HUES6 (cell line): Measurements from ENCODE around the gene TUBA4B.
"Not testable (repeated sequence)": the region's sequence is repeated elsewhere in the genome, so short reads cannot be mapped to it uniquely, and the experiment has no call there.

Experiments used
- H3K27ac ChIP-seq: 2 replicates; pipeline ENCODE4 v1.7.0; 2013; ENCODE audit warnings: low read depth, mild to moderate bottlenecking, low read length, inconsistent platforms
- H3K27me3 ChIP-seq: 2 replicates; pipeline ENCODE4 v1.6.1; 2013; ENCODE audit warnings: low read length; ENCODE audit not compliant: control insufficient read depth, insufficient read depth
- H3K36me3 ChIP-seq: 2 replicates; pipeline ENCODE4 v1.6.1; 2013; ENCODE audit warnings: low read length; ENCODE audit not compliant: control insufficient read depth, insufficient read depth
- H3K4me1 ChIP-seq: 2 replicates; pipeline ENCODE4 v1.6.1; 2013; ENCODE audit warnings: low read length; ENCODE audit not compliant: control insufficient read depth, insufficient read depth
- H3K4me3 ChIP-seq: 2 replicates; pipeline ENCODE4 v1.5.1; 2013; ENCODE audit warnings: low read depth, low read length
- H3K9ac ChIP-seq: one replicate; pipeline ENCODE4 v1.6.1; 2013; ENCODE audit warnings: mild to moderate bottlenecking, low read length
- H3K9me3 ChIP-seq: 2 replicates; pipeline ENCODE4 v1.6.1; 2013; ENCODE audit warnings: low read depth, low read length; ENCODE audit not compliant: control insufficient read depth, insufficient read depth

TUBA4B gene

DNA sequence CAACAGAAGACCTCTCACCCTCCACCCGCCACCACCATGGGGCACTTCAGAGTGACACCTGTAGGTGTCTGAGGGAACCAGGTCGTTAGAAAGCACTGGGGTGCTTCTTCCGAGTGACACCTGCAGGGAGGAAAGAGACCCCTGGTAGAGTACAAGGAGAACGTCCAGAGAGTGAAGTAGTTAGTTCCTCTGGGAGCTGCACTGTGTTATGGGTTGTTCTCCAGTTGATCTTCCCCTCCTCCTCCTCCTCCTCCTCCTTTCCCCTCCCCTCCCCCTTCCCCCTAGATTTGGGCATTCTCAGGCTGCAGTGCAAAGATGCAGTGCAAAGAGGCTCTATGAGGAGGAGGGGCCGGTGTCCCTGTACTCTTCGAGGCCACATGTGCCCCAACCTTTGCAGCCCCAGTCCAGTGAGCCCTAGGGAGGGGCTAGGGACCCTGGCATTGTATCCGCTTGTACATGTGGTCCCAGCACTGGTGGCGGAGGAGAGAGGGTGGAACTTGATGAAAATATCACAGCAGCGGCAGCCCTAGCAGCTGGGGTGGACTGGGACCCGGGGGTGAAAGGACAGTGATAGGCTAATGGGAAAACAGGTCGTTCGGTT lies 27.0 kb downstream of the TUBA4B start:
- H3K27ac ChIP-seq: peak overlapping the region; percentile 83; the same call in 1 of the 2 replicates
- H3K27me3 ChIP-seq: no peaks in the 10 kb centered on the region
- H3K9me3 ChIP-seq: no peaks in the 10 kb centered on the region
- peak overlapping the region; percentile 71 for H3K4me3 ChIP-seq
- H3K9ac ChIP-seq: peak overlapping the region; percentile 82
- peaks cover 24% of the 10 kb centered on the region for H3K4me1 ChIP-seq
- H3K36me3 ChIP-seq: peaks cover 24% of the 10 kb centered on the region

DNA sequence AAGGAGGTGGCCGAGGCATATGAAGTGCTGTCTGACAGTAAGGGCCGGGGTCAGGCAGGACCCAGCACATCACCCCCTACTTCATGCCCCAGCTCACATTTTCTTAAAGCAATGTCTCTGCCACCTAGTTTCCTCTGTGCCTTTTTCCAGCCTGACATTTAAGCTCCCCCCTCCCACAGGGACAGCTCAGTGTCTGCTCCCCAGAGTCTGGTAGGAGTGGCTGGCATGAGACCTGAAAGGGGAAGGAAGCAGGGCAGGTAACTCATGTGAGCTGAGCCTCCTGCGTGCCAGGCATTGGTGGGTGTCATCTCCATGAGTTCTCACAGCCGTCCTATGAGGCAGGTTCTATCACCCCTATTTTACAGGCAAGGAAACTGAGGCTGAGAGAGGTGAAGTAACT lies 27.6 kb downstream of the TUBA4B start:
- peaks cover 25% of the 10 kb centered on the region for H3K4me1 ChIP-seq
- no peak overlapping the region for H3K9ac ChIP-seq
- H3K27me3 ChIP-seq: no peaks in the 10 kb centered on the region
- H3K9me3 ChIP-seq: no peaks in the 10 kb centered on the region
- H3K4me3 ChIP-seq: no peak overlapping the region
- H3K27ac ChIP-seq: no peak overlapping the region
- peaks cover 24% of the 10 kb centered on the region for H3K36me3 ChIP-seq

GRCh38 chr2:219281588-219281987 lies 28.5 kb downstream of the TUBA4B start:
- no peak overlapping the region for H3K27ac ChIP-seq
- no peaks in the 10 kb centered on the region for H3K27me3 ChIP-seq
- H3K4me1 ChIP-seq: peaks cover 31% of the 10 kb centered on the region
- peaks cover 24% of the 10 kb centered on the region for H3K36me3 ChIP-seq
- H3K9me3 ChIP-seq: no peaks in the 10 kb centered on the region
- H3K4me3 ChIP-seq: no peak overlapping the region
- H3K9ac ChIP-seq: no peak overlapping the region

GRCh38 chr2:219282375-219282774 lies 29.3 kb downstream of the TUBA4B start:
- peaks cover 24% of the 10 kb centered on the region for H3K36me3 ChIP-seq
- no peak overlapping the region for H3K27ac ChIP-seq
- no peak overlapping the region for H3K4me3 ChIP-seq
- H3K27me3 ChIP-seq: no peaks in the 10 kb centered on the region
- no peaks in the 10 kb centered on the region for H3K9me3 ChIP-seq
- peaks cover 32% of the 10 kb centered on the region for H3K4me1 ChIP-seq
- no peak overlapping the region for H3K9ac ChIP-seq

DNA sequence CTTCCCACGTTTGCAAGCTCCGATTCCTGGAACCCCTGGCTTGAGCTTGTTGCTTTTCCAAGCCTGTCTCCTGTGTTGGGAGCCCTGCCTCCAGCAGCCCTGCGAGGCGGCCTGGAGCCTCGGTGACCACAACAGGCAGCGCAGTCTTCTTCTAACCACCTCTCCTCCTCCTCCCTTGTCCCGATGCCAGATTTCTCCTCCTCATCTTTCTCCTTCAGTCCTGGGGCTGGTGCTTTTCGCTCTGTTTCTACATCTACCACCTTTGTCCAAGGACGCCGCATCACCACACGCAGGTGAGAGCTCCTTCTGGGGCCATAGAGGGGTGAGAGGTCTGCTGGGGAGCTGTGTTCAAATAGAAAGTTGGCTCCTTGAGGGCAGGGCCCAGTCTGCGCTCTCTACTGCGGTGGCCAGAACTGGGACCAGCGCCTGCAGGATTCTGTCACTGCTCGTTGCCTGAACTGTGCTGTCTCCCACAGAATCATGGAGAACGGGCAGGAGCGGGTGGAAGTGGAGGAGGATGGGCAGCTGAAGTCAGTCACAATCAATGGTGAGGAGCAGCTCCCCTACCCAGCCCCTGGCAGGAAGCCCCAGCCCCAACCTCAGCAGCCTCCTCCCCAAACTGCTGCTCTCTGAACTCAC lies 30.0 kb downstream of the TUBA4B start:
- Histone ChIP-seq H3K4me1 (peaks cover 27% of the 10 kb centered on the region), H3K27me3 (no peaks in the 10 kb centered on the region), H3K9ac (no peak overlapping the region), H3K4me3 (no peak overlapping the region), H3K27ac (no peak overlapping the region), H3K9me3 (no peaks in the 10 kb centered on the region), H3K36me3 (peaks cover 24% of the 10 kb centered on the region)

DNA sequence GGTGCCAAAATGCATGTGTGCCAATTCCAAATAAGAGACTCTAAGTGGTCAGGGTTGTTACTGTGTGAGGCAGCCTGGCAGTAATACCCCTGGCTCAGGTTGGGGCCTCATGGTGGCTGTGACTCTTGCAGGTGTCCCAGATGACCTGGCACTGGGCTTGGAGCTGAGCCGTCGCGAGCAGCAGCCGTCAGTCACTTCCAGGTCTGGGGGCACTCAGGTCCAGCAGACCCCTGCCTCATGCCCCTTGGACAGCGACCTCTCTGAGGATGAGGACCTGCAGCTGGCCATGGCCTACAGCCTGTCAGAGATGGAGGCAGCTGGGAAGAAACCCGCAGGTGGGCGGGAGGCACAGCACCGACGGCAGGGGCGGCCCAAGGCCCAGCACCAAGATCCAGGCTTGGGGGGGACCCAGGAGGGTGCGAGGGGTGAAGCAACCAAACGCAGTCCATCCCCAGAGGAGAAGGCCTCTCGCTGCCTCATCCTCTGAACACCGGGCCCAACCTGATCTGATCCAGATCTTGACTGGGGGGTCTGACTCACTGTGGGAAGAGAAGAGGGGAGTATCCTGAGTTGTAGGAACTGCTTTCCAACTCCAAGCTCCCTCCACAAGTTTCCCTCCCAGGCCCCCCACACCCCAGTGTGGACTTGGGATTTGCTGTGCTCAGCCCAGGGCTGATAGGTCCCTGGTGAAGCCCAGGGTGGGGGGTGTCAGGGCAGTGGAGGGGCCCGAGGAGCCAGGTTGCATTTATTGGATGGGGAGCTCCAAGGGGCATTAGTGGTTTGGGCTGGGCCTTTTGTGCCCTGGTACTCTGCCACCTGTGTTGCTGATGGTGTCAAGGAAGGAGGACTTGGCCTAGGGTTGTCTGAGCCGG lies 31.7 kb downstream of the TUBA4B start:
- H3K36me3 ChIP-seq: peaks cover 24% of the 10 kb centered on the region
- H3K27me3 ChIP-seq: no peaks in the 10 kb centered on the region
- H3K9me3 ChIP-seq: no peaks in the 10 kb centered on the region
- H3K4me3 ChIP-seq: no peak overlapping the region
- H3K27ac ChIP-seq: no peak overlapping the region
- H3K4me1 ChIP-seq: peaks cover 19% of the 10 kb centered on the region
- no peak overlapping the region for H3K9ac ChIP-seq

DNA sequence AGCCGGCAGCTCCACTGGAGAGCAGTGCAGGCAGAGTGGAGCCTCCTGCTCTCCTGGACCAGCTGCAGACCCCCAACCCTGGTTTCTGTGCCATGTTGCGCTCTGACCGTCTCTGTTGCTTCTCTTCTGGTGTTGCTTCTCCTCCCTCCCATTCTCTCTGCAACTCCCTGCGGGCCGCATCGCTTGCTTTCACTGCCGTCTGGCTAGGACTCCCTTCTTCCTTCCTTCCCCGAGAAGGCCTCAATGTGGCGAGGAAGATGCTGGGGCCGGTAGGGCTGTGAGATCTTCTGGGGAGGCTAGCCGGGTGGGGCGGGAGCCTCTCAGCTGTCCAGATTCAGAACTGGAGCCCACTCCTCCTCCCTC lies 32.3 kb downstream of the TUBA4B start:
- no peak overlapping the region for H3K9ac ChIP-seq
- H3K36me3 ChIP-seq: peaks cover 24% of the 10 kb centered on the region
- no peak overlapping the region for H3K27ac ChIP-seq

GRCh38 chr2:219285894-219286425 lies 32.9 kb downstream of the TUBA4B start:
- no peak overlapping the region for H3K27ac ChIP-seq
- H3K27me3 ChIP-seq: no peaks in the 10 kb centered on the region
- H3K4me1 ChIP-seq: peaks cover 11% of the 10 kb centered on the region
- H3K36me3 ChIP-seq: peaks cover 24% of the 10 kb centered on the region
- H3K9ac ChIP-seq: no peak overlapping the region
- H3K9me3 ChIP-seq: no peaks in the 10 kb centered on the region
- H3K4me3 ChIP-seq: 0 out of 2 replicates have a peak overlapping the region, but pooled peaks have one; percentile 21

More for the DNA sequence above, 32.3 kb downstream of the TUBA4B start:
- peaks cover 13% of the 10 kb centered on the region for H3K4me1 ChIP-seq
- no peak overlapping the region for H3K4me3 ChIP-seq
- H3K27me3 ChIP-seq: no peaks in the 10 kb centered on the region
- H3K9me3 ChIP-seq: no peaks in the 10 kb centered on the region

GRCh38 chr2:219286436-219287115 lies 33.5 kb downstream of the TUBA4B start:
- H3K9me3 ChIP-seq: no peaks in the 10 kb centered on the region
- no peak overlapping the region for H3K9ac ChIP-seq
- no peaks in the 10 kb centered on the region for H3K27me3 ChIP-seq
- peaks cover 22% of the 10 kb centered on the region for H3K36me3 ChIP-seq
- 0 out of 2 replicates have a peak overlapping the region, but pooled peaks have one; percentile 21 for H3K4me3 ChIP-seq
- H3K27ac ChIP-seq: no peak overlapping the region
- peaks cover 11% of the 10 kb centered on the region for H3K4me1 ChIP-seq

GRCh38 chr2:219287116-219287440 lies 34.0 kb downstream of the TUBA4B start:
- not testable (repeated sequence) for H3K9me3 ChIP-seq, H3K9ac ChIP-seq, H3K27me3 ChIP-seq, H3K27ac ChIP-seq, H3K4me3 ChIP-seq
- H3K4me1 ChIP-seq: peaks cover 11% of the 10 kb centered on the region
- peaks cover 18% of the 10 kb centered on the region for H3K36me3 ChIP-seq
